NCI-H1930 (cell line): Measurements from ENCODE around the gene KIAA1671.
A peak's percentile ranks its signal among the peaks of the same experiment; 100 is the strongest.
"Not testable (repeated sequence)": the region's sequence is repeated elsewhere in the genome, so short reads cannot be mapped to it uniquely, and the experiment has no call there.

Experiments
- DNase-seq, 2 experiments: peaks; one replicate each; lab custom pipeline; 2025; lab: John Stamatoyannopoulos, UW

Gene KIAA1671

GRCh38 chr22:25201557-25202273 lies 249.2 kb downstream of the KIAA1671 start:
- no peak for DNase-seq

GRCh38 chr22:25202290-25202921 lies 249.9 kb downstream of the KIAA1671 start:
- peak; percentile 30 to 32 for DNase-seq

GRCh38 chr22:25203082-25203481 lies 250.6 kb downstream of the KIAA1671 start:
- no peak for DNase-seq

- DNase-seq = not testable (repeated sequence)
Observed at GRCh38 chr22:25204547-25204946, 252.0 kb downstream of the KIAA1671 start.

- no peak for DNase-seq
Observed at GRCh38 chr22:25205847-25206246, 253.3 kb downstream of the KIAA1671 start.

GRCh38 chr22:25206998-25207397 lies 254.5 kb downstream of the KIAA1671 start:
- no peak for DNase-seq

- no peak for DNase-seq
Observed at GRCh38 chr22:25207553-25208157, 255.1 kb downstream of the KIAA1671 start.

- DNase-seq = no peak
Observed at GRCh38 chr22:25208328-25208727, 255.8 kb downstream of the KIAA1671 start.

- DNase-seq = no peak
Observed at GRCh38 chr22:25208743-25209505, 256.4 kb downstream of the KIAA1671 start.

- DNase-seq = no peak
Observed at GRCh38 chr22:25210793-25211192, 258.3 kb downstream of the KIAA1671 start.

GRCh38 chr22:25212337-25212736 lies 259.8 kb downstream of the KIAA1671 start:
- no peak for DNase-seq

GRCh38 chr22:25213221-25213620 lies 260.7 kb downstream of the KIAA1671 start:
- DNase-seq = no peak

GRCh38 chr22:25216230-25216629 lies 263.7 kb downstream of the KIAA1671 start:
- no peak for DNase-seq

- no peak for DNase-seq
Observed at GRCh38 chr22:25219211-25219689, 266.7 kb downstream of the KIAA1671 start, which contains the start of gene CRYBB2. CRYBB2 (plus strand) TSS chr22:25219639; CDS start chr22:25221430, 1,791 bp downstream.

GRCh38 chr22:25219948-25220442 lies 267.5 kb downstream of the KIAA1671 start:
- DNase-seq = no peak

GRCh38 chr22:25221790-25222189 lies 269.3 kb downstream of the KIAA1671 start:
- DNase-seq = no peak

- no peak for DNase-seq
Observed at GRCh38 chr22:25223269-25223850, 270.8 kb downstream of the KIAA1671 start.

- no peak for DNase-seq
Observed at GRCh38 chr22:25228822-25229221, 276.3 kb downstream of the KIAA1671 start.

GRCh38 chr22:25230760-25231159 lies 278.2 kb downstream of the KIAA1671 start:
- not testable (repeated sequence) for DNase-seq

GRCh38 chr22:25232301-25232700 lies 279.8 kb downstream of the KIAA1671 start:
- no peak for DNase-seq

GRCh38 chr22:25233706-25234105 lies 281.2 kb downstream of the KIAA1671 start:
- DNase-seq = not testable (repeated sequence)
